RPMI7951 (cell line): ENCODE data around the gene SHISAL2A. TPM values are rescaled to one million over a fixed set of nuclear protein-coding genes. Genes with fewer than 3 reads are reported as not detected.

Experiments
- DNase-seq: peaks from one replicate; pipeline ENCODE4 v3.0.0-alpha.2; 2012; ENCODE audit warnings: low read depth
- total RNA-seq: library from RNA; depleted of rRNA; stranded (reverse); fragments of >200 nt; shearing (Covaris generic); gene quantifications from 2 replicates; pipeline ENCODE4 v1.2.3, GENCODE V29; 2014

SHISAL2A gene
- total RNA-seq, 1 experiment from 2014 or later: not detected

- DNase-seq: peak; percentile 29
Measured at GRCh38 chr1:52659851-52660596, 27.1 kb downstream of the SHISAL2A start.

- no peak for DNase-seq
Measured at GRCh38 chr1:52660807-52661206, 27.8 kb downstream of the SHISAL2A start.

- DNase-seq: peak; percentile 97
Measured at GRCh38 chr1:52662645-52663313, 29.8 kb downstream of the SHISAL2A start.

- DNase-seq: no peak
Measured at GRCh38 chr1:52663716-52664115, 30.7 kb downstream of the SHISAL2A start.

- no peak for DNase-seq
Measured at GRCh38 chr1:52665006-52665941, 32.3 kb downstream of the SHISAL2A start.

- DNase-seq: no peak
Measured at GRCh38 chr1:52667290-52667689, 34.3 kb downstream of the SHISAL2A start.

GRCh38 chr1:52667984-52668383, 35.0 kb downstream of the SHISAL2A start:
- DNase-seq: no peak

- peak; percentile 59 for DNase-seq
Measured at GRCh38 chr1:52668711-52669110, 35.7 kb downstream of the SHISAL2A start.

- no peak for DNase-seq
Measured at GRCh38 chr1:52669696-52670095, 36.7 kb downstream of the SHISAL2A start.

- DNase-seq: no peak
Measured at GRCh38 chr1:52670604-52671003, 37.6 kb downstream of the SHISAL2A start.

GRCh38 chr1:52672946-52673345, 40.0 kb downstream of the SHISAL2A start:
- DNase-seq: no peak

GRCh38 chr1:52673513-52673912, 40.5 kb downstream of the SHISAL2A start:
- DNase-seq: no peak

GRCh38 chr1:52674497-52675384, 41.8 kb downstream of the SHISAL2A start:
- peak; percentile 29 for DNase-seq

GRCh38 chr1:52676249-52676903, 43.4 kb downstream of the SHISAL2A start:
- no peak for DNase-seq

GRCh38 chr1:52677076-52677806, 44.3 kb downstream of the SHISAL2A start:
- no peak for DNase-seq

GRCh38 chr1:52679048-52679447, 46.1 kb downstream of the SHISAL2A start:
- no peak for DNase-seq

- no peak for DNase-seq
Measured at GRCh38 chr1:52679498-52679897, 46.5 kb downstream of the SHISAL2A start.

GRCh38 chr1:52680353-52680752, 47.4 kb downstream of the SHISAL2A start:
- no peak for DNase-seq

- no peak for DNase-seq
Measured at GRCh38 chr1:52681136-52681535, 48.2 kb downstream of the SHISAL2A start.

- no peak for DNase-seq
Measured at GRCh38 chr1:52683367-52683940, 50.5 kb downstream of the SHISAL2A start.
